Activated CD4-positive, alpha-beta T cell treated with anti-CD3 and anti-CD28 coated beads, Interleukin-2, amount 50 U/mL, for 4 hours (primary cell): ENCODE measurements around the gene COA6.

Source experiments
- DNase-seq, 2 experiments: peaks; one replicate each; pipeline ENCODE4 v3.0.0-alpha.2; 2020

Gene COA6, protein sequence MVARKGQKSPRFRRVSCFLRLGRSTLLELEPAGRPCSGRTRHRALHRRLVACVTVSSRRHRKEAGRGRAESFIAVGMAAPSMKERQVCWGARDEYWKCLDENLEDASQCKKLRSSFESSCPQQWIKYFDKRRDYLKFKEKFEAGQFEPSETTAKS

DNA sequence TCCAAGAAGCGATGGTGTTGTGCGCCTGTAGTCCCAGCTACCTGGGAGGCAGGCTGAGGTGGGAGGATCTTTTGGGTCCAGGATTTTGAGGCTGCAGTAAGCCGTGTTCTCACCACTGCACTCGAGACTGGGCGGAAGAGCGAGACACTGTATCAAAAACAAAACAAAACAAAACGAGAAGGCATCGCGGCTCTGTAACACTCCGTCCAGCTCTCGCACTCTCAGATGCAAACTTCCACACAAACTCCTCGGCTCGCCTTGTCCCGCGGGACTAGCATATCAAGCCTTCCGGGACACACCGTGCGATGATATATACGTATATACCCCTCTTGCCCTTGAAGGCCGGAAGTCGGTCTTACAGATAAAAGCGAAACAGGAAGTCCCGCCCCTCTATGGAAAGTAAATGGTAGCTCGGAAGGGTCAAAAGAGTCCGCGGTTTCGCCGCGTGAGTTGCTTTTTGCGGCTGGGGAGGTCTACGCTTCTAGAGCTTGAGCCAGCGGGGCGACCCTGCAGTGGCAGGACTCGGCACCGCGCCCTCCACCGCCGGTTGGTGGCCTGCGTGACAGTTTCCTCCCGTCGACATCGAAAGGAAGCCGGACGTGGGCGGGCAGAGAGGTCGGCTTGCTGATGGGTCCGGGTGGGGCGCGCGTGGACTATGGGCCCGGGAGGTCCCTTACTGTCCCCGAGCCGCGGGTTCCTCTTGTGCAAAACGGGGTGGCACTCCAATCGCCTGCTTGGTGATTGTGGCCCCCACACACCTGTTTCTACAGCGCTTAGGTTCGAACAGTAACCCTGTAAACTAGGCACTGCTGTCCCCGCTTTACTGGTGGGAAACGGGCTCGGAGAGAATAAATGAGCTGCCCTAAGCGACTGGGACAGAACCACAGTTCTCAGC lies at the start of gene COA6:
Gene COA6 (plus strand): TSS at position 393 of the 895 bp plus-strand sequence. CDS start 11 bp downstream, at position 404.
- DNase-seq = peak; percentile 85 to 88

- no peak for DNase-seq
Measured at GRCh38 chr1:234324821-234325220, 48.4 kb upstream of the COA6 start.

- DNase-seq = peak; percentile 26
Measured at GRCh38 chr1:234325878-234326496, 47.3 kb upstream of the COA6 start.

DNA sequence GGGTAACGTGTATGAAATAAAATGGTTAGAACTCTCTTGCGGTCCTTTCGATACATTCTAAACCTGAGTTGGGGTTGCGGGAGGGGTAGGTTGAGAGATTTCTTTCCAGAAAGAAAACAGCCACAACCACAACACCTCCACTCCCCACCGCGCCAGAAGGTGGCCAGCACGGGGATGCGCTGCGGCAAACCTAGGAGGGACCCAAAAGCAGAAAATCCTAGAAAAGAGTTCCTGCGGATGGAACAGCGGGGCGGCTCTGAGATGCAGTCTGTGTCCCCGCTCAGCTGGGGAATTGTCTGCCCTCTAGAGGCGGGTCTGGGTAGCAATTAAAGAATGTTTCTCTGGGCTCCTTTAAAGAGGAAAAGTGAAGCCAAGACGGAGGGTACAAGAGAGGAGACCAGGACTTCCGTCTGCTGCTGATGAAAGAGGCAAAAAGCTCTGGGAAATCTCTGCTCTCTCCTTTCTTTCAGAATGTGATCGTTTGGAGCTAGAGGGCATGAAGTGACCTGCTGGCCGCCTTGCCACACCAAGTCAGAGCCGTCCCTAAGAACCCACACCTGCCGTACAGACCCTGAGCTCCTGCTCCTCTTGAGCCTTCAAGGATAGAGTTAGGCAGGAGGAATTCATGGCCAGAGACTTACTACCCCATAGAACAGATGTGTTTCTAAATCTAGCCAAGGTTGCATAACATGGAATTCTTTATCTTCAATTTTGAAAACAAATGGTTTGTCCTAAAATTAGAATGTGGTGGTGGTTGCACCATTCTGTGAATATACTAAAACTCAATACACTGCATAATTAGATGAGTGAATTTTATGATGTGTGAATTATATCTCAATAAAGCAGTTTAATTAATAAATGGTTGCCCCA lies 46.5 kb upstream of the COA6 start:
- DNase-seq = peak; percentile 71 to 75

DNA sequence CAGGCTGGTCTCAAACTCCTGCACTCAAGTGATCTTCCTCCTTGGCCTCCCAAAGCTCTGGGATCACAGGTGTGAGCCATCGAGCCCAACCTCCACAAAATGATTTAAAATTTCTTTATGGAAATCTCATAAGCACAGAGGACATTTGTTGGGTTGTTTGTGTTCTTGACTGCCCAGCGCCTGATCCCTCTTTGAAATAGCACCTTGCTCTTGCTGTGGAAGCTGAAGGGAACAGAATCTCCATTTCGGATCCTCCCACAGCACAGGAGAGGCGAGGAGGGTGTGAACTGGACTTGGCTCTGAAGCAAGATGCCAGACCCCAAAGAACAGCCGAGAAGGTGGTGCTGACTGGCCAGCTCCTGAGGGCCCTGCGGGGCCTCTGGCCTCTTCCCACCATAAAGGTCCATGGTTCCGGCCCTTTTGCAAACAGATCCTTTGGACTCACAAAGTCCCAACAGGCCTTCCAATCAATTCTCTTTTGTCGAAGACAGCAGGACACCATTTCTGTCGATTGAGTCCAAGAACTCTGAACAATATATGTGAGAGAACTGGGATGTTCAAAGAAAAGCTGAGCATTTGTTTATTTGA lies 45.6 kb upstream of the COA6 start:
- no peak for DNase-seq

- no peak for DNase-seq
Measured at GRCh38 chr1:234330843-234331215, 42.4 kb upstream of the COA6 start.

- DNase-seq = no peak
Measured at GRCh38 chr1:234331507-234331906, 41.7 kb upstream of the COA6 start.

DNA sequence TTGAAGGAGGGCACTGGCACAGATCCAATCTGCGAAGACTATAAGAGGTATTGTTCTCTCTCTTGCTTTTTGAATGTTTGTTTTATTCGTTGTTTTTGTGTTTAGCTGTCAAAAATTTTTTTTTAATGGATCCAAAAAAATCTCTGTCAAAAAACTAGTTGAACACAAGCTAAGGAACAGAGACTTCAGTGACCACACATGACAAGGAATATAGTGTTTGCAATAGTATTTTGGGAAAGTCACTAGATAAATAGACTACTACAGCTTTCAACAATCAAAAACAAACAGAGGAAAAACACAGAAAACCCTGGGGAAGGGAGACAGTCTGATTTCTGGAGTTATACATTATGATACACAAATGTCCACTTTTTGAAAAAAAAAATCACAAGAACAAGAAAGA lies 36.9 kb upstream of the COA6 start:
- DNase-seq = no peak

GRCh38 chr1:234337233-234337632 lies 36.0 kb upstream of the COA6 start:
- DNase-seq = no peak

- DNase-seq = no peak
Measured at GRCh38 chr1:234340528-234340927, 32.7 kb upstream of the COA6 start.

DNA sequence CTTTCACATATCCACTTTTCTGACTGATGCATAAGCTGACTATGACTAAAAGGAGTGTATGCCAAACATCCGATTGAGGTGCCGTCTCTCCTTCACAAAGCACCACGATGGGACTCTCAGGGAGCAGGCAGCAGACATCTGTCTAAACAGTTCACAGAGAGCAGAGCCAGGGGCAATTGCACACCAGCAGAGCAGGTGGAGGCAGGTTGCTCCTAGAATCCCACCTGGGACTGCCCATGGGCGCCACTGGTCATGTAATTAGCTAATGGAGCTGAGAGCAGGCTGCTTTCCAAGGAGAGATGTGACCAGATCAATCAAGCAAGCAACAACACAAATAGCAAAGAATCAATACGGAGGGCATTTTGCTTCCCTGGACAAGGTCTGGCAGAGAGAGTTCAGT lies 30.5 kb upstream of the COA6 start:
- no peak for DNase-seq

DNA sequence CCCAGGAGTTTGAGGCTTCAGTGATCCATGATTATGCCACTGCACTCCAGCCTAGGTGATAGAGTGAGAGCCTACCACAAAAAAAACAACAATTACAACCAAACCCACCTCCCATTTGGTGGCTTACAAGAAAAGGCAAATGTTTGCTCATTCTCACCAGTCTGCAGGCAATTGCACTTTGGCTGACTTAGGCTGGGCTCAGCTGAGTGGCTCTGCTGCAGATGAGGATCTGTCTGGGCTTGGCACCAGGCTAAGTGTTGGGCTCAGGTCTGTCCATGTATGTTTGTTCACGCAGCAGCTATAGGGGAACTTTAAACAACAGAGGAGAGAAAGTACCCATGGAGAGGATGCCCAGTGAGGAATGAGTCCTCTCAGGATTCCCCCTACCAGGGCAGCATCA lies 28.0 kb upstream of the COA6 start:
- DNase-seq = no peak

DNA sequence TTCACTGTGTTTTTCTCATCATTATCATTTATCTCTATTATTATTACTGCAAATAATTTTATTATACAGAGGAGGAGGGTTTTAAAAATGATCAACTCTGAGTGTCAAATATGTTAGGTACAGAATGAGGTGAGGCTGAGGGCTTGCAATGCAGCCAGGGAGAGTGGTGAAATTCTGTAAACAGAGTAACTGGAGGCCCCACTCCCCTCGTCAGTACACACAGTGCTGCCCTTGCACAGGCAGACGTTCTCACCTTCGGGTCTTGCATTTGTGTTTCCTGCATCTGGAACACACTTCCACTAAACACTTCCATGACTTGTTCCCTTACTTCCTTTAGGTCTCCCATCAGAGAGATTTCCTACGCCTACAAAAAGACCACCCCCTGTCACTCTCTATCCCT lies 24.3 kb upstream of the COA6 start:
- DNase-seq = no peak

- no peak for DNase-seq
Measured at GRCh38 chr1:234355782-234356510, 17.3 kb upstream of the COA6 start.

DNA sequence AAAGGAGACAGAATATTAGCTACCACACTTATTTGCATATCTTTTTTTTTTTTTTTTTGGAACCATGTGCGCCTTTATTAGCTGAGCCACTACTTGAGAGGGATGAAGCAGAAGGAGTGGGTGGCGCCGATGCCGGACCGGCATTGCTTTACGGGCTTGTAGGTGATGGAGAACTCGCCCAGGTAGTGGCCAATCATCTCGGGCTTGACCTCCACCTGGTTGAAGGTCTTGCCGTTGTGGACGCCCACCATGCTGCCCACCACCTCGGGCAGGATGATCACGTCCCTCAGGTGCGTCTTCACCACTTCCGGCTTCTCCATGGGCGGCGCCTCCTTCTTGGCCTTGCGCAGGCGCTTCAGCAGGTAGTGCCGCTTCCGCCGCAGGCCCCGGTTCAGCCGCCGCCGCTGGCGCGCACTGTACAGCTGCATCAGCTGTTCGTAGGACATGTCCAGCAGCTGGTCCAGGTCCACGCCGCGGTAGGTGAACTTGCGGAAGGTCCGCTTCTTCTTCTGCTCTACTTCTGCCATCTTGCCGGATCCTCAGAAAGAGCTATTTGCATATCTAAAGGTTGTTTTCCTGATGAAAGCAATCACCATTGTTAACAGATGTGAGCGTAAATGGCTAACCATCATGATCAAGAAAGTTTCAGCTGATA lies 16.5 kb upstream of the COA6 start:
- peak; percentile 50 to 53 for DNase-seq

DNA sequence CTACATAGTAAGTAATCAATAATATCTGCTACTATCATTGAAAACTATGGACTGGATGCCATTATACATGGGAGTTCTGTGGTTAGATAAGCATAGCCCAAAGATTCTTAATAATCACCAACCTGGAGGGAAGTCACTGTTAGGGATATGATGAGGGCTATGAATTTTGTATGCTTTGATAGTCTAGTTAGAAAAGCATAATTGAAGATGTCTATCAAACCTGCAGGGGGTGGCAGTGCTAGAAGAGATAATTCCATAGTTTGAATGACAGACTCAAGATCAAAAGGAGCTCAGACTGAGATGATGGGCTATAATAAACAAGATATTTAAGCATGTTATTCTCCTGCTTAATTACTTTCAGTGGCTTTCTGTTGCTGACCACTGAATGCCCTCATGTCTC lies 15.4 kb upstream of the COA6 start:
- no peak for DNase-seq

GRCh38 chr1:234361102-234361603 lies 12.1 kb upstream of the COA6 start:
- no peak for DNase-seq

- DNase-seq = no peak
Measured at GRCh38 chr1:234362558-234362957, 10.7 kb upstream of the COA6 start.

GRCh38 chr1:234368320-234369032 lies 4.8 kb upstream of the COA6 start:
- DNase-seq = peak; percentile 40 to 52

GRCh38 chr1:234369033-234369430 lies 4.2 kb upstream of the COA6 start:
- DNase-seq = no peak

- no peak for DNase-seq
Measured at GRCh38 chr1:234369784-234370183, 3.5 kb upstream of the COA6 start.
